Retinal pigment epithelial cell (primary cell): ENCODE data around the gene PLD5.

Experiments used
- DNase-seq: peaks from one replicate; pipeline ENCODE4 v3.0.0-alpha.2; 2010; ENCODE audit warnings: low read depth
- H3K4me3 ChIP-seq: 2 replicates; pipeline ENCODE4 v1.5.1; 2011; ENCODE audit warnings: mild to moderate bottlenecking, low read length, control low read depth, moderate library complexity
- TF ChIP-seq, protein P1 (sequence below): conservative IDR thresholded peaks from 2 replicates; pipeline ENCODE4 v1.5.1; 2011; ENCODE audit warnings: low read depth, low read length, control low read depth, inconsistent platforms

The PLD5 gene

DNA sequence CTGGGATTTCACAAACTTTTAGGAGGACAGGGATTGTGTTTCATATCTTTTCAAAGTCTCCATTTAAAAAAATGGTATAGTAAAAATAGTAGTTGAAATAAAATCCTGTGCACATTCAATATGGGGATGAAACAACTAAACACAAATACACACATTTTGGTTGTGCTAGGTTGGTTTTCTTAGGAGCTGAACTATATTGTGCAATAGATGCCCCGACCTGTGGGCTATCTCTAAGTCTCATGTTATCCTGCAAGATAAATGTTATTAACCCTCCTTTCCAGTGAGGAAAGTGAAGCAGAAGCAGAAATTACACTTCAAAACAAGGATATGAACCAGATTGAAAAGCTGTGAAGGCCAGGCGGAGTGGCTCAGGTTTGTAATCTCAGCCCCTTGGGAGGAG lies 1.3 kb upstream of the PLD5 start:
- H3K4me3 ChIP-seq = no peak overlapping the region
- no peak for DNase-seq
- TF ChIP-seq, protein P1, sequence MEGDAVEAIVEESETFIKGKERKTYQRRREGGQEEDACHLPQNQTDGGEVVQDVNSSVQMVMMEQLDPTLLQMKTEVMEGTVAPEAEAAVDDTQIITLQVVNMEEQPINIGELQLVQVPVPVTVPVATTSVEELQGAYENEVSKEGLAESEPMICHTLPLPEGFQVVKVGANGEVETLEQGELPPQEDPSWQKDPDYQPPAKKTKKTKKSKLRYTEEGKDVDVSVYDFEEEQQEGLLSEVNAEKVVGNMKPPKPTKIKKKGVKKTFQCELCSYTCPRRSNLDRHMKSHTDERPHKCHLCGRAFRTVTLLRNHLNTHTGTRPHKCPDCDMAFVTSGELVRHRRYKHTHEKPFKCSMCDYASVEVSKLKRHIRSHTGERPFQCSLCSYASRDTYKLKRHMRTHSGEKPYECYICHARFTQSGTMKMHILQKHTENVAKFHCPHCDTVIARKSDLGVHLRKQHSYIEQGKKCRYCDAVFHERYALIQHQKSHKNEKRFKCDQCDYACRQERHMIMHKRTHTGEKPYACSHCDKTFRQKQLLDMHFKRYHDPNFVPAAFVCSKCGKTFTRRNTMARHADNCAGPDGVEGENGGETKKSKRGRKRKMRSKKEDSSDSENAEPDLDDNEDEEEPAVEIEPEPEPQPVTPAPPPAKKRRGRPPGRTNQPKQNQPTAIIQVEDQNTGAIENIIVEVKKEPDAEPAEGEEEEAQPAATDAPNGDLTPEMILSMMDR = no peak

DNA sequence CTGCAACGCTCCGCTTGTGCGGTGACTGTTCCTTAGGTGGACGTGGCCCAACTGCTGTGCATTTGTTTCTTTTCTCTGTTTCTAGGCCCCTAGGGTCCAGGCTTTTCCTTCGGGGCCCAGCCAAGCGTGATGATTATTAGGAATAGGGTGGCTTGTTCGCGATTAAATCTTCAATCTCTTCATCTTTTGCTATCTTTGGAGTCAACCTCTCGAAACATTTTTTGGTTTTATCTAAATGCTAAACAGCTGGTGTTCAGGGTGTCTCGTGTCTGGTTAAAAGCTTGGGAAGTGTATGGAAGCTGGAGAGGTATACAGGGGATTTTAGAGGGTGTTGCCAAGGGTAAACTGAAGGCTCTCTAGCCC lies 844 bp upstream of the PLD5 start:
- no peak for DNase-seq
- TF ChIP-seq, protein P1 = no peak
- H3K4me3 ChIP-seq = peak overlapping the region; percentile 47

DNA sequence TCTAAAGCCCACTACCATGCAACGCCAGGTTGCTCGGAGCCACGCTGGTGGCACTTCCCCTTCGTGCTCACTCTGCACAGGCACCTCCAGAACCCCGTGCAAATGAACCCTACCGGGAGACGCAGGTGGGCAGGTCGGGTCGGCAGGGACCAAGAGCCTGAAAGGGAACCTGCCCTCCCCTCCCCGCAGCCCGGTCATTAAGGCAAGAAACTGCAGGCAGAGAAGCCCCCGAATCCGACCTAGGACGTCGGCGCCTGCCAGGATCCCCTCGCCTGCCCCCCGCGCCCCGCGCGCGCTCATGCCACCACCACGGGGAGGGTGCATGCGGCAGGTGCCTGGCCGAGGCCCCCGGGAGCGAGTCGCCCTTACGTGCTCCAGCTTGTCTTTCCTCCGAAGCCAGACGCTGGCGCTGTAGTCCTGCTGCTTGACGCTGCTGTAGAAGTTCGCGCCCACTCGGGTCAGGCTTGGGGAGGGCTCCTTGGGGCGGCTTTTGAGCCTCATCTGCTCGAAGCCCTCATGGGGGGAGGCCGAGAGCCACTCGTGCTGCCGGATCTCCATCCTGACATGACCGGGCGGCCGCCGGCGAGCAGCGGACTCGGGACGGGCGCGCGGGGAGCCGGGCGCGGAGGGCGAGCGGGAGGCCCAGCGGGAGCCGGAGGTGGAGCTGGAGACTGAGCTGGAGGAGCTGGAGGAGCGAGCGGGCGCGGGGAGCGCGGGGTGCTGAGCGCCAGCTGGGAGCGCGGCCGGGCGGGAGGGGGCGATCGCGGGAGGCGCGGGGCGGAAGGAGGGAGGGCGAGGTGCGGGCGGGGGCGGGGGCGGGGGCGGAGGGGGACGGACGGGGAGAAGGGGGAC lies 552 bp downstream of the PLD5 start:
- TF ChIP-seq, protein P1 = no peak
- peak; percentile 7 for DNase-seq
- peak overlapping the region; percentile 40 for H3K4me3 ChIP-seq

DNA sequence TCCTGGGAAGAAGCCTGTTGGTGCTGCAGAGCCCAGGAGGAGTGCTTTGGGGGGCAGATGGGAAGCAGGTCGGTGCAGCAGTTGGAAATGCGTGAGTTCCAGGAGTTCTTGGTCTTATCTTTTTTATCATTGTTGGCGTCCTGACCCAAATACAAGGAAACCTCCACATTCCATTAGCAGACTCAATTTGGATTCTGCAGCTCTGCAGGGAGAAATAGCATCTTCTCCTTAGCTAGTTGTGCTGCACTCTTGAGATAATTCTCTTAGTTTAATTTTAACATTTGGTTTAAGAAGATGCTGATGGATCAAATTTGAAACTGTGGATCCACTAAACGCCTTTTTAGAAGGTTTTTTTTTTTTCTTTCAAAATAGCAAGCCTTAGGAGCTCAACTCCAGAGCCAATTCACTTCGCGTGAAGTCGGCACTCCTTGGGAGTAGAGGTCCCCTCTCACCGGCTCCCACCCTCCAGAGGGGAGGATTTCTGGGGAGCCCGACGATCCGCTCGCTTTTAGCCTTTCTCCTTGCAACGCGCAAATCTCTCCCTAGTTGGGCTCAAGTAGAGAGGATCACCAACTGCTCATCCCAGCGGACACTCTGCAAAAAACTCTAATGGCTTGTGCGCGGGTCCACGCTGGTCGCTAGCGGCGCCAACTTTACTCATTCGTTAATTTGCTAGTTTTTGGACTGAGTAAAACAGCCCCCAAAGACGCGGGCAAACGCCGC lies 1.3 kb downstream of the PLD5 start:
- no peak overlapping the region for H3K4me3 ChIP-seq
- TF ChIP-seq, protein P1 = no peak
- no peak for DNase-seq

DNA sequence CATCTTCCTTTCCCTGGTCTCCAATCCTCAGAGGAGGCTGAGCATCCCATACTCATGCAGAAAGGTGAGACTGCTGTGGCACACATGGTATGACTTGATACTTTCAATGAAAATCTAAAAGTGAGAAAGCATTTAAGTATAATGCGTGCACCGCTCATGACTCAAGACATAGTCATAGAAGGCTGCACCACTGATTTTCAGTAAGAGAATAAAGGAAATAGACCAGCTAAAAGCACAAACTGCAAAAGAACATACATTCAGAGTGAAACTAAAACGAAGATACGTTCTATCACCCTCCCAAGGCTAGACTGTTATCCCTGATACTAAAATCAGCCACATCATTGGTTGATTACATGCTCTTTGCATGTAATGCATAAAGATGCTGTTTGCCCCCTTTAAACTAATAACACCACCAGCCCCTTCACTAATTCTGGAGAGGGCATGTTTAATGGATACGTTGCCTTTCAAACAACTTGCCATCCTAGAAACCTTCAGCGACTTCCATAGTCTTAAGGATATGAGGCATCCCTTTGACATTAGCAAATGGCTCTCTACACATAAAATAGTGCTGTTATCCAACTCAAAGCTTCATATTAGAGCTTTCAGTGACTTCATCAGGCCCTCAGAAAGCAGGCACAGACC lies 2.1 kb downstream of the PLD5 start:
- no peak overlapping the region for H3K4me3 ChIP-seq
- DNase-seq = no peak
- TF ChIP-seq, protein P1 = no peak

DNA sequence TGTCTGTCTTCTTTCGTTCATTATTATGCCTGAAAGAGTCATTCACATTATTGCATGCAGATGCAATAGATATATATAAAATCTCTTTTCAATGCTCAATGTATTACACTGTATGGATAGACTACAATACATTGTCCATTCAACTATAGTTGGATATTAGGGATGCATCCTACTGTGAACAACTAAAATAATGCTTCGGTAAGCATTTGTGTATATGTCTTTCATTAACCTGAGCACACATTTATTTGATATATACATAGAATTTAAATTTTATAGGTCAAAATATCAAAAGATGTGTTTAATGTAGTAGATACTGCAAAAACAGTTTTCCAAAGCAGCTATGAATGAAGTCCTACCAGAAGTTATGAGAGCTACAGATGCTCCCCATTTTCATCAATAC lies 8.9 kb downstream of the PLD5 start:
- DNase-seq = no peak
- TF ChIP-seq, protein P1 = no peak
- no peak overlapping the region for H3K4me3 ChIP-seq
